Esophagus squamous epithelium (tissue), 5 donors: Measurements from ENCODE around the gene FAM222A. TPM values are rescaled to one million over a fixed set of nuclear protein-coding genes. Genes with fewer than 3 reads are reported as not detected.
"Not testable (repeated sequence)": the region's sequence is repeated elsewhere in the genome, so short reads cannot be mapped to it uniquely, and the experiment has no call there.

Source experiments
- DNase-seq: peaks from one replicate; lab custom pipeline; 2025; lab: John Stamatoyannopoulos, UW
- H3K27ac ChIP-seq, 4 donors: fragments of 200-600 bp; sonication (generic); one replicate each; pipeline ENCODE4 v1.5.1; 2016 to 2019; ENCODE audit warnings: mild to moderate bottlenecking in 1 of 4
- H3K27me3 ChIP-seq, 4 donors: fragments of 200-600 bp; sonication (generic); 1 replicate in 3 of 4; 2 replicates in 1 of 4; pipeline versions ENCODE4 v1.5.1 to v1.6.0; 2017 to 2021; ENCODE audit warnings: antibody characterized with exemption in 1 of 4
- H3K36me3 ChIP-seq, 3 donors: fragments of 200-600 bp; sonication (generic); one replicate each; pipeline ENCODE4 v1.5.1; 2016 to 2019
- H3K4me1 ChIP-seq, 3 donors: fragments of 200-600 bp; sonication (generic); one replicate each; pipeline ENCODE4 v1.5.1; 2017 to 2019
- H3K4me3 ChIP-seq, 4 donors: fragments of 200-600 bp; sonication (generic); 1 replicate in 3 of 4; 2 replicates in 1 of 4; pipeline ENCODE4 v1.5.1; 2016 to 2019; ENCODE audit warnings: mild to moderate bottlenecking in 2 of 4, moderate library complexity in 1 of 4
- H3K9me3 ChIP-seq, 3 donors: fragments of 200-600 bp; sonication (generic); one replicate each; pipeline ENCODE4 v1.5.1; 2016 to 2019
- POLR2A ChIP-seq, 4 donors: fragments of 450-650 bp; IDR thresholded peaks; one replicate each; pipeline ENCODE4 v1.6.1; 2017; ENCODE audit warnings: antibody characterized with exemption in 4 of 4, mild to moderate bottlenecking in 4 of 4, moderate library complexity in 3 of 4
- WGBS, 2 donors: methylation state at CpG; one replicate each; pipeline ENCODE4 v1.1.5; 2018; 5-methylcytosine and 5-hydroxymethylcytosine counted together
- intact Hi-C: fragments of 100-400 bp; cut with DNase I; formaldehyde crosslinking; loops from one replicate; pipeline ENCODE4 v1.15.0; 2022
- total RNA-seq, 4 donors: library from RNA; depleted of rRNA; stranded (reverse); fragments of >200 nt; gene quantifications; one replicate each; pipeline ENCODE4 v1.1.0, GENCODE V29; 2016
- TF ChIP-seq, protein P1 (sequence below), 6 experiments: fragments of 450-650 bp in 4 of 6; fragments of 200-600 bp in 2 of 6; sonication (generic) in 2 of 6; IDR thresholded peaks; one replicate each; pipeline ENCODE4 v1.5.1; 2016 to 2019; ENCODE audit warnings: antibody characterized with exemption in 6 of 6, mild to moderate bottlenecking in 4 of 6, moderate library complexity in 4 of 6
- donor health status: DM: yes; HTN: yes; CAD: no.

Gene FAM222A
- total RNA-seq, 4 donors from 2014 or later, result 0.57 to 9.3 (median 5.0) TPM

DNA sequence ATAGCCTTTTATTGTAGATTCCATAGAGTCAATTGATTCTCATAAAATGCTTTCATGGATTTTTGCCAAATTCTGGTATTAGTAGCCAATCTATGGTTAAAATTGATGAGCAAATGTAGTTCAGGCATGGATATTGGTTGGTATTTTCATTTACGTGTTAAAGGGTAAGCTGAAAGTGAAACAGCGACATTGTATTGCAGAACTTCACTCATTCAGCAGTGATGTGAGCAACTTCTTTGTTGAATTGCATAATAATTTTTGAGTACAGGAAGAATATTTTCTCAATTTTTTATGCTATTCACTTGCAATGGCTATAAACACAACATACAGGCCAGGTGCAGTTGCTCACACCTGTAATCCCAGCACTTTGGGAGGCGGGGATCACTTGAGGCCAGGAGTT lies 24.2 kb upstream of the FAM222A start:
- no peak overlapping the region for H3K4me3 ChIP-seq
- no peak overlapping the region for H3K27ac ChIP-seq
- H3K4me1 ChIP-seq, result no peaks in the 10 kb centered on the region
- no peak for DNase-seq
- H3K27me3 ChIP-seq, result peaks cover 0 to 10% (median 0%) of the 10 kb centered on the region in 4 donors
- TF ChIP-seq POLR2A (IDR thresholded peaks at IDR 0.05), result no peak
- TF ChIP-seq, protein P1, sequence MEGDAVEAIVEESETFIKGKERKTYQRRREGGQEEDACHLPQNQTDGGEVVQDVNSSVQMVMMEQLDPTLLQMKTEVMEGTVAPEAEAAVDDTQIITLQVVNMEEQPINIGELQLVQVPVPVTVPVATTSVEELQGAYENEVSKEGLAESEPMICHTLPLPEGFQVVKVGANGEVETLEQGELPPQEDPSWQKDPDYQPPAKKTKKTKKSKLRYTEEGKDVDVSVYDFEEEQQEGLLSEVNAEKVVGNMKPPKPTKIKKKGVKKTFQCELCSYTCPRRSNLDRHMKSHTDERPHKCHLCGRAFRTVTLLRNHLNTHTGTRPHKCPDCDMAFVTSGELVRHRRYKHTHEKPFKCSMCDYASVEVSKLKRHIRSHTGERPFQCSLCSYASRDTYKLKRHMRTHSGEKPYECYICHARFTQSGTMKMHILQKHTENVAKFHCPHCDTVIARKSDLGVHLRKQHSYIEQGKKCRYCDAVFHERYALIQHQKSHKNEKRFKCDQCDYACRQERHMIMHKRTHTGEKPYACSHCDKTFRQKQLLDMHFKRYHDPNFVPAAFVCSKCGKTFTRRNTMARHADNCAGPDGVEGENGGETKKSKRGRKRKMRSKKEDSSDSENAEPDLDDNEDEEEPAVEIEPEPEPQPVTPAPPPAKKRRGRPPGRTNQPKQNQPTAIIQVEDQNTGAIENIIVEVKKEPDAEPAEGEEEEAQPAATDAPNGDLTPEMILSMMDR (IDR thresholded peaks at IDR 0.05), result no peak
- 82 to 88% methylated on average over 3 of the region's 3 CpGs for WGBS, 2 donors
- no peaks in the 10 kb centered on the region for H3K36me3 ChIP-seq
- no peaks in the 10 kb centered on the region for H3K9me3 ChIP-seq
- intact Hi-C loops, result no loop called here

DNA sequence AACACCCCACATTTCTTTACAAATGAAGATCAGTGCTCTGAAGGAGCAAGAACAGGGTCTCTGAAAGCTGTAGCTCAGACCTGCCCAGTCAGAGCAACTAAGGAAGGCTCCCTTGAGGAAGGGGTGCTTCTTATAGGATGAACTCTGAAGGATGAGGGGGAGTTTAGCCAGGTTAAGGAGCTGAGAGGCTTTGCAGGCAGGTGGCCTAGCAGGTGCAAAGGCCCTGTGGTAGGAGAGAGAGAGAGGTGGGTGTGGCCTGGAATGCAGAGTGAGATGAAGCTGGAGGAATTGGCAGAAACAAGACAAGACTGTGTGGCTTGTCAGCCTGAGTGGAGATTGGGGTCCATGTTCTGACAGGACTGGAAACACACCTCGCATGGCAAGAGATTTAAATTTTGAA lies 20.5 kb upstream of the FAM222A start:
- H3K4me3 ChIP-seq, result no peak overlapping the region
- no peaks in the 10 kb centered on the region for H3K36me3 ChIP-seq
- peaks cover 0 to 6% (median 0%) of the 10 kb centered on the region in 3 donors for H3K4me1 ChIP-seq
- WGBS, 2 donors, result 41 to 50% methylated on average over 1 of the region's 1 CpG
- intact Hi-C loops, result no loop called here
- peaks cover 0 to 10% (median 0%) of the 10 kb centered on the region in 4 donors for H3K27me3 ChIP-seq
- DNase-seq, result no peak
- TF ChIP-seq POLR2A (IDR thresholded peaks at IDR 0.05), result no peak
- TF ChIP-seq, protein P1 (IDR thresholded peaks at IDR 0.05), result no peak
- no peaks in the 10 kb centered on the region for H3K9me3 ChIP-seq
- H3K27ac ChIP-seq, result no peak overlapping the region

DNA sequence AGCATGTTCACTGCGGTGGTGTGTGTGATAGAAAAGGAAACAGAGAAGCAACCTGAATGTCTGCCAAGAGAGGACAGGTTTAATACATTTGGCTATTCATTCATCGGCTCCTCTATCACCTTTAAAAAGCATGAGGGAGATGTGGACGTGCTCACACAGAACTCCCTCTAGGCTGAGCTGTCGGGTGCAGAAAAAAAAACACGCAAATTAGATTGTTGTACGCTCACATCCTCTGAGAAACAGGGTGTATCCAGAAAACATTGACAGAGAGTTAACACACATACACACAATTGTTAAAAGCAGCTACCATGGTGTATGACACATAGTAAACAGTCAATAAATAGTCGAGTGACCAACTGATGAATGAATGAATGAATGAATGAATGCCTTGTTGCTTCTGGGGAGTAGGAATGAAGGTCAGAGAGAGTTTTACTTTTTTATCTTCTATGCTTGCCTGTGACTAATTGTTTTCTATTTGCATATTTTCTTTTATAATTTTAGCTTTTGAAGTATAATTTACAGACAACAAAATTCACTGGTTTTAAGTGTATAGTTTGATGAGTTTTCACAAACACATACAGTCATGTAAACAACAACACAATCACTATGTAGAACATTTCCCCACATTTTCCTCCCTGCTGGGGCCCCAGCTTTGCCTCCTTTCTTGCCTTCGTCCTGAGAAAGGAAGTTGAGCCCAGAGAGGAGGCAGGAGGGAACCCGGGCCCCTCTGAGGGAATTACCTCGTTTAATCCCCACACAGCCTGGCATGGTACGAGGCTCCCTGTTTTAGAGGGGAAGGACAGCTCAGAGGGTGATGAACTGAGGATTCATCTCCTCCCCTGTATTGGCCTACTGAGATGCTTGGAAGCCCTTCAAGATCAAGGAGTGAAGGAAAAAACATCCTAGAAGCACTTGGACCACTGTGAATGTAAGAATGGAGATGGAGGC lies 19.7 kb upstream of the FAM222A start:
- H3K4me3 ChIP-seq, result no peak overlapping the region
- DNase-seq, result no peak
- H3K27me3 ChIP-seq, result peaks cover 0 to 10% (median 0%) of the 10 kb centered on the region in 4 donors
- no peak overlapping the region for H3K27ac ChIP-seq
- 24 to 42% methylated on average over 11 of the region's 11 CpGs for WGBS, 2 donors
- TF ChIP-seq, protein P1 (IDR thresholded peaks at IDR 0.05), result no peak
- TF ChIP-seq POLR2A (IDR thresholded peaks at IDR 0.05), result no peak
- peaks cover 0 to 6% (median 0%) of the 10 kb centered on the region in 3 donors for H3K4me1 ChIP-seq
- H3K9me3 ChIP-seq, result no peaks in the 10 kb centered on the region
- intact Hi-C loops, result no loop called here
- no peaks in the 10 kb centered on the region for H3K36me3 ChIP-seq

DNA sequence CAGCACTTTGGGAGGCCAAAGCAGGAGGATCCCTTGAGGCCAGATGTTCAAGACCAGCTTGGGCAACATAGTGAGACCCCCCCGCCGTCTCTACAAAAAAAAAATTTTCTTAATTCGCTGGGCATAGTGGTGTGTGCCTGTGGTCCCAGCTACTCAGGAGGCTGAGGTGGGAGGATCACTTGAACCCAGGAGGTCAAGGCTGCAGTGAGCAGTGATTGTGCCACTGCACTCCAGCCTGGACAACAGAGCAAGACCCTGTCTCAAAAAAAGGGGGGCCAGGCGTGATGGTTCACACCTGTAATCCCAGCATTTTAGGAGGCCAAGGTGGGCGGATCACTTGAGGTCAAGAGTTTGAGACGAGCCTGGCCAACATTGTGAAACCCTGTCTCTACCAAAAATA lies 19.0 kb upstream of the FAM222A start:
- H3K27me3 ChIP-seq, result peaks cover 0 to 10% (median 0%) of the 10 kb centered on the region in 4 donors
- 76 to 90% methylated on average over 3 of the region's 6 CpGs for WGBS, 2 donors
- intact Hi-C loops, H3K4me1 ChIP-seq, H3K36me3 ChIP-seq, DNase-seq, H3K27ac ChIP-seq, H3K4me3 ChIP-seq, H3K9me3 ChIP-seq: not testable (repeated sequence)

DNA sequence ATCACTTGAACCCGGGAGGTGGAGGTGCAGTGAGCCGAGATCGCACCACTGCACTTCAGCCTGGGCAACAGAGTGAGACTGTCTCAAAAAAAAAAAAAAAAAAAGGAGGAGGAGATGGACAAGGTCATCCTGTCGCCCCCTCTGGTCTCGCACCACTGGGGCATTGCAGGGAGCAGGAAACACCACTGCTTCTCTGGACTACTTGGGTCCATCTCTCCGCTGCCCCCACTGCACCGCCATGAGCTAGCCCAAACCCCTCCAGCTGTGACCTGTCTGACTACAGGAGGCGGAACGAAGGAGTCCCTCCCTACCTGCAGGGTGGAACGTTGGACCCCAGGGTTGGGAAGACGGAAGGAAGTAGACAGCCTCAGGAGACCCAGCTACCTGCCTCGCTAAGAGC lies 18.2 kb upstream of the FAM222A start:
- 73 to 77% methylated on average over 12 of the region's 12 CpGs for WGBS, 2 donors
- intact Hi-C loops, result no loop called here

More for the DNA sequence above, 18.2 kb upstream of the FAM222A start:
- H3K36me3 ChIP-seq, result no peaks in the 10 kb centered on the region
- DNase-seq, result no peak
- TF ChIP-seq POLR2A (IDR thresholded peaks at IDR 0.05), result no peak
- TF ChIP-seq, protein P1 (IDR thresholded peaks at IDR 0.05), result no peak
- H3K27ac ChIP-seq, result no peak overlapping the region
- no peak overlapping the region for H3K4me3 ChIP-seq
- peaks cover 0 to 10% (median 0%) of the 10 kb centered on the region in 4 donors for H3K27me3 ChIP-seq
- peaks cover 0 to 6% (median 0%) of the 10 kb centered on the region in 3 donors for H3K4me1 ChIP-seq
- no peaks in the 10 kb centered on the region for H3K9me3 ChIP-seq
